ENCODE results near the gene PPAN. TPM values are rescaled to one million over a fixed set of nuclear protein-coding genes. Genes with fewer than 3 reads are reported as not detected.

The PPAN gene
- total RNA-seq, 2 experiments from 2014 or later = 165 to 171 TPM

GRCh38 chr19:10144361-10144760, 38.2 kb downstream of the PPAN start:
- intact Hi-C loops (cut with micrococcal nuclease) = no loop called here
- Mint-ChIP-seq H3K36me3 (ENCODE audit: low read depth) (peaks cover 73% of the 10 kb centered on the region), H3K27ac (peak overlapping the region; percentile 86), H3K4me3 (no peak overlapping the region), H3K27me3 (no peaks in the 10 kb centered on the region), H3K4me1 (ENCODE audit: low read depth) (peaks cover 34% of the 10 kb centered on the region), H3K9me3 (no peaks in the 10 kb centered on the region)
- ATAC-seq (no peak), DNase-seq (no peak)
- POLR2A ChIA-PET = interaction anchor here (1.0 to 1.7 kb wide), 4 partner anchors 15 to 71 kb away, joined by 3 to 4 read pairs (median 3); no protein-coding TSS in a partner anchor
- TF ChIP-seq CTCF (IDR thresholded peaks at IDR 0.05) = no peak
- CTCF ChIA-PET = interaction anchor here (1.7 to 3.6 kb wide), 2 partner anchors 45 to 105 kb away, joined by 4 to 11 read pairs; no protein-coding TSS in a partner anchor

- ATAC-seq = no peak
- Mint-ChIP-seq H3K27me3 (no peaks in the 10 kb centered on the region), H3K27ac (peak overlapping the region; percentile 34)
Observed at GRCh38 chr19:10145031-10145430, 38.9 kb downstream of the PPAN start.

GRCh38 chr19:10146142-10146541, 40.0 kb downstream of the PPAN start:
- DNase-seq (no peak), ATAC-seq (no peak)
- intact Hi-C loops (cut with micrococcal nuclease) = no loop called here
- Mint-ChIP-seq H3K27ac (no peak overlapping the region), H3K4me1 (ENCODE audit: low read depth) (peaks cover 34% of the 10 kb centered on the region), H3K9me3 (no peaks in the 10 kb centered on the region), H3K27me3 (no peaks in the 10 kb centered on the region), H3K4me3 (no peak overlapping the region), H3K36me3 (ENCODE audit: low read depth) (peaks cover 73% of the 10 kb centered on the region)
- ChIA-PET CTCF (interaction anchor here (3.6 kb wide), 1 partner anchor 104 kb away, joined by 11 read pairs; no protein-coding TSS in a partner anchor), POLR2A (interaction anchor here (0.7 to 1.7 kb wide), 3 partner anchors 19 to 44 kb away, joined by 3 read pairs; no protein-coding TSS in a partner anchor)
- no peak for TF ChIP-seq CTCF (IDR thresholded peaks at IDR 0.05)

More at GRCh38 chr19:10145031-10145430, 38.9 kb downstream of the PPAN start:
- H3K9me3 Mint-ChIP-seq = no peaks in the 10 kb centered on the region
- TF ChIP-seq CTCF (IDR thresholded peaks at IDR 0.05) = no peak
- POLR2A ChIA-PET = interaction anchor here (1.0 to 1.7 kb wide), 4 partner anchors 15 to 71 kb away, joined by 3 to 4 read pairs (median 3); no protein-coding TSS in a partner anchor
- DNase-seq = no peak
- H3K4me3 Mint-ChIP-seq = no peak overlapping the region
- CTCF ChIA-PET = interaction anchor here (1.7 to 3.6 kb wide), 2 partner anchors 46 to 105 kb away, joined by 4 to 11 read pairs; no protein-coding TSS in a partner anchor
- peaks cover 75% of the 10 kb centered on the region for H3K36me3 Mint-ChIP-seq (ENCODE audit: low read depth)
- intact Hi-C loops (cut with micrococcal nuclease) = no loop called here
- peaks cover 34% of the 10 kb centered on the region for H3K4me1 Mint-ChIP-seq (ENCODE audit: low read depth)

GRCh38 chr19:10149427-10149826, 43.3 kb downstream of the PPAN start:
- ChIA-PET CTCF (no interaction called here), POLR2A (no interaction called here)
- peaks cover 15% of the 10 kb centered on the region for H3K4me1 Mint-ChIP-seq (ENCODE audit: low read depth)
- H3K4me3 Mint-ChIP-seq = no peak overlapping the region
- peaks cover 69% of the 10 kb centered on the region for H3K36me3 Mint-ChIP-seq (ENCODE audit: low read depth)
- H3K9me3 Mint-ChIP-seq = no peaks in the 10 kb centered on the region
- no peaks in the 10 kb centered on the region for H3K27me3 Mint-ChIP-seq
- DNase-seq (no peak), ATAC-seq (no peak)
- TF ChIP-seq CTCF (IDR thresholded peaks at IDR 0.05) = no peak
- intact Hi-C loops (cut with micrococcal nuclease) = no loop called here
- H3K27ac Mint-ChIP-seq = no peak overlapping the region

GRCh38 chr19:10151521-10151920, 45.4 kb downstream of the PPAN start:
- Mint-ChIP-seq H3K4me1 (ENCODE audit: low read depth) (peaks cover 1% of the 10 kb centered on the region), H3K27ac (no peak overlapping the region), H3K36me3 (ENCODE audit: low read depth) (peaks cover 64% of the 10 kb centered on the region), H3K4me3 (no peak overlapping the region), H3K27me3 (no peaks in the 10 kb centered on the region), H3K9me3 (no peaks in the 10 kb centered on the region)
- ATAC-seq (no peak), DNase-seq (no peak)
- ChIA-PET POLR2A (interaction anchor here (0.5 to 1.3 kb wide), 3 partner anchors 15 to 132 kb away, joined by 3 to 4 read pairs (median 3); partner anchors contain the start of gene DNMT1), CTCF (no interaction called here)
- no peak for TF ChIP-seq CTCF (IDR thresholded peaks at IDR 0.05)
- intact Hi-C loops (cut with micrococcal nuclease) = no loop called here
